IPS-20b (cell line): ENCODE data around the gene CHN1.

Source experiments
- H3K27ac ChIP-seq: one replicate; pipeline ENCODE4 v1.5.1; 2013; ENCODE audit warnings: low read length
- H3K27me3 ChIP-seq: 2 replicates; pipeline ENCODE4 v1.6.1; 2013; ENCODE audit warnings: mild to moderate bottlenecking, low read length, inconsistent platforms; ENCODE audit not compliant: insufficient read depth
- H3K36me3 ChIP-seq: 2 replicates; pipeline ENCODE4 v1.6.1; 2013; ENCODE audit warnings: low read depth, mild to moderate bottlenecking, inconsistent platforms, low read length, moderate library complexity; ENCODE audit not compliant: insufficient read depth
- H3K4me1 ChIP-seq: 2 replicates; pipeline ENCODE4 v1.6.1; 2013; ENCODE audit warnings: mild to moderate bottlenecking, control low read depth, inconsistent platforms, low read length, moderate library complexity; ENCODE audit not compliant: insufficient read depth
- H3K4me3 ChIP-seq: 2 replicates; pipeline ENCODE4 v1.5.1; 2013; ENCODE audit warnings: mild to moderate bottlenecking, low read length, inconsistent platforms
- H3K9ac ChIP-seq: 2 replicates; pipeline ENCODE4 v1.6.1; 2013; ENCODE audit warnings: low read depth, mild to moderate bottlenecking, inconsistent platforms, low read length, moderate library complexity
- H3K9me3 ChIP-seq: 2 replicates; pipeline ENCODE4 v1.6.1; 2013; ENCODE audit warnings: mild to moderate bottlenecking, low read depth, low read length, inconsistent platforms; ENCODE audit not compliant: insufficient read depth

The CHN1 gene

GRCh38 chr2:174970092-174970491, 35.1 kb downstream of the CHN1 start:
- Histone ChIP-seq H3K4me1 (peaks cover 36% of the 10 kb centered on the region), H3K27ac (no peak overlapping the region), H3K9me3 (no peaks in the 10 kb centered on the region)

GRCh38 chr2:174969091-174969734, 36.0 kb downstream of the CHN1 start:
- Histone ChIP-seq H3K4me3 (no peak overlapping the region), H3K27me3 (no peaks in the 10 kb centered on the region), H3K4me1 (peaks cover 40% of the 10 kb centered on the region), H3K9ac (no peak overlapping the region), H3K9me3 (no peaks in the 10 kb centered on the region), H3K27ac (no peak overlapping the region), H3K36me3 (peaks cover 8% of the 10 kb centered on the region; the same call in 1 of the 2 replicates)

More at GRCh38 chr2:174970092-174970491, 35.1 kb downstream of the CHN1 start:
- H3K27me3 ChIP-seq = no peaks in the 10 kb centered on the region
- no peak overlapping the region for H3K4me3 ChIP-seq
- H3K9ac ChIP-seq = no peak overlapping the region
- H3K36me3 ChIP-seq = peaks cover 8% of the 10 kb centered on the region; the same call in 1 of the 2 replicates

GRCh38 chr2:174967691-174968260, 37.4 kb downstream of the CHN1 start:
- Histone ChIP-seq H3K4me1 (peaks cover 49% of the 10 kb centered on the region), H3K27me3 (no peaks in the 10 kb centered on the region), H3K4me3 (no peak overlapping the region), H3K27ac (no peak overlapping the region), H3K9ac (no peak overlapping the region; the same call in 1 of the 2 replicates), H3K36me3 (peaks cover 8% of the 10 kb centered on the region; the same call in 1 of the 2 replicates), H3K9me3 (no peaks in the 10 kb centered on the region)

GRCh38 chr2:174967086-174967485, 38.1 kb downstream of the CHN1 start:
- no peaks in the 10 kb centered on the region for H3K9me3 ChIP-seq
- peak overlapping the region; percentile 83 for H3K27ac ChIP-seq
- no peaks in the 10 kb centered on the region for H3K27me3 ChIP-seq
- peak overlapping the region; percentile 71; the same call in 1 of the 2 replicates for H3K9ac ChIP-seq
- H3K4me1 ChIP-seq = peaks cover 49% of the 10 kb centered on the region
- no peak overlapping the region for H3K4me3 ChIP-seq
- peaks cover 7% of the 10 kb centered on the region; the same call in 1 of the 2 replicates for H3K36me3 ChIP-seq

- H3K27ac ChIP-seq = peak overlapping the region; percentile 83
- H3K9ac ChIP-seq = peak overlapping the region; percentile 71
- H3K27me3 ChIP-seq = no peaks in the 10 kb centered on the region
- H3K4me1 ChIP-seq = peaks cover 49% of the 10 kb centered on the region
- 0 out of 2 replicates have a peak overlapping the region, but pooled peaks have one; percentile 12 for H3K4me3 ChIP-seq
- no peaks in the 10 kb centered on the region for H3K9me3 ChIP-seq
- no peaks in the 10 kb centered on the region for H3K36me3 ChIP-seq
Observed at GRCh38 chr2:174965992-174966744, 39.0 kb downstream of the CHN1 start.

- Histone ChIP-seq H3K36me3 (no peaks in the 10 kb centered on the region), H3K9me3 (no peaks in the 10 kb centered on the region), H3K9ac (peak overlapping the region; percentile 71; the same call in 1 of the 2 replicates), H3K27ac (peak overlapping the region; percentile 83), H3K27me3 (no peaks in the 10 kb centered on the region), H3K4me3 (peak overlapping the region; percentile 12; the same call in 1 of the 2 replicates), H3K4me1 (peaks cover 49% of the 10 kb centered on the region)
Observed at GRCh38 chr2:174965551-174965950, 39.6 kb downstream of the CHN1 start.

- Histone ChIP-seq H3K9me3 (no peaks in the 10 kb centered on the region), H3K36me3 (no peaks in the 10 kb centered on the region), H3K4me3 (peak overlapping the region; percentile 36), H3K4me1 (peaks cover 54% of the 10 kb centered on the region), H3K27ac (peak overlapping the region; percentile 91), H3K27me3 (no peaks in the 10 kb centered on the region), H3K9ac (peak overlapping the region; percentile 43)
Observed at GRCh38 chr2:174964404-174964803, 40.8 kb downstream of the CHN1 start.

- Histone ChIP-seq H3K4me1 (peaks cover 55% of the 10 kb centered on the region), H3K36me3 (no peaks in the 10 kb centered on the region), H3K9me3 (no peaks in the 10 kb centered on the region), H3K27ac (peak overlapping the region; percentile 91), H3K27me3 (no peaks in the 10 kb centered on the region), H3K9ac (peak overlapping the region; percentile 43), H3K4me3 (peak overlapping the region; percentile 36)
Observed at GRCh38 chr2:174963437-174964400, 41.5 kb downstream of the CHN1 start.

GRCh38 chr2:174959787-174960186, 45.4 kb downstream of the CHN1 start:
- Histone ChIP-seq H3K27me3 (no peaks in the 10 kb centered on the region), H3K9ac (peak overlapping the region; percentile 32; the same call in 1 of the 2 replicates), H3K9me3 (no peaks in the 10 kb centered on the region), H3K27ac (no peak overlapping the region), H3K4me1 (peaks cover 35% of the 10 kb centered on the region), H3K4me3 (no peak overlapping the region), H3K36me3 (no peaks in the 10 kb centered on the region)

GRCh38 chr2:174957050-174957449, 48.1 kb downstream of the CHN1 start:
- Histone ChIP-seq H3K36me3 (no peaks in the 10 kb centered on the region), H3K27ac (no peak overlapping the region), H3K4me3 (no peak overlapping the region), H3K4me1 (peaks cover 29% of the 10 kb centered on the region), H3K9ac (no peak overlapping the region), H3K27me3 (no peaks in the 10 kb centered on the region), H3K9me3 (no peaks in the 10 kb centered on the region)

GRCh38 chr2:174952607-174953006, 52.6 kb downstream of the CHN1 start:
- Histone ChIP-seq H3K27ac (no peak overlapping the region), H3K4me1 (peaks cover 17% of the 10 kb centered on the region), H3K9me3 (no peaks in the 10 kb centered on the region), H3K36me3 (no peaks in the 10 kb centered on the region), H3K27me3 (no peaks in the 10 kb centered on the region), H3K9ac (peak overlapping the region; percentile 2; the same call in 1 of the 2 replicates), H3K4me3 (no peak overlapping the region)
